K562 (cell line): Measurements from ENCODE around the gene ZNF628. TPM values are rescaled to one million over a fixed set of nuclear protein-coding genes. Genes with fewer than 3 reads are reported as not detected.

ENCODE experiments used
- BRD9 ChIP-seq: fragments of 450-650 bp; IDR thresholded peaks from 2 replicates; pipeline ENCODE4 v1.6.1; 2018; ENCODE audit warnings: low read depth; ENCODE audit not compliant: partially characterized antibody
- CC2D1A ChIP-seq: fragments of 450-650 bp; IDR thresholded peaks from 2 replicates; pipeline ENCODE4 v1.6.1; 2017; ENCODE audit warnings: mild to moderate bottlenecking
- CEBPG ChIP-seq, 3 experiments: fragments of 200-800 bp in 1 of 3; sonication (Bioruptor generic) in 1 of 3; sonication (generic) in 1 of 3; formaldehyde crosslinking in 1 of 3; IDR thresholded peaks in 2 of 3; conservative IDR thresholded peaks in 1 of 3; 2 replicates each; pipeline versions ENCODE4 v1.6.1 to v1.8.0; 2016 to 2022; ENCODE audit warnings: missing compliant biosample characterization in 2 of 3, missing genetic modification characterization in 2 of 3, mild to moderate bottlenecking in 1 of 3, missing genetic modification reagents in 1 of 3
- DPF2 ChIP-seq: fragments of 450-650 bp; IDR thresholded peaks from 2 replicates; pipeline ENCODE4 v1.6.1; 2016
- ESRRA ChIP-seq: fragments of 450-650 bp; IDR thresholded peaks from 2 replicates; pipeline ENCODE4 v1.6.1; 2014; ENCODE audit warnings: low read depth, mild to moderate bottlenecking, moderate library complexity, borderline replicate concordance
- NFATC3 ChIP-seq: fragments of 450-650 bp; IDR thresholded peaks from 2 replicates; pipeline ENCODE4 v1.6.1; 2017; ENCODE audit warnings: mild to moderate bottlenecking
- PML ChIP-seq: IDR thresholded peaks from 2 replicates; pipeline ENCODE4 v1.6.1; 2012; ENCODE audit warnings: low read length, inconsistent platforms
- ZNF174 ChIP-seq: fragments of 250-450 bp; sonication (Bioruptor Pico); IDR thresholded peaks from 2 replicates; pipeline ENCODE4 v1.4.0; 2020; ENCODE audit warnings: mild to moderate bottlenecking
- ZNF75A ChIP-seq: fragments of 450-650 bp; formaldehyde crosslinking; IDR thresholded peaks from 2 replicates; pipeline ENCODE4 v1.4.0; 2020; ENCODE audit warnings: mild to moderate bottlenecking
- polyA plus RNA-seq, 8 experiments: library from polyadenylated mRNA; depleted of rRNA in 4 of 8; stranded (reverse) in 5 of 8; unstranded in 3 of 8; fragments of >200 nt; fragmentation: Nextera tagmentation in 2 of 8; fragmentation: Illumina TruSeq in 1 of 8; extraction: Ambion mirVana in 2 of 8; extraction: Trizol in 1 of 8; gene quantifications; 2 replicates each; pipeline versions ENCODE4 v1.2.1 to v1.2.3, GENCODE V29; 2011 to 2014; ENCODE audit warnings: inconsistent platforms in 1 of 8, missing spikeins in 1 of 8
- total RNA-seq, 7 experiments: library from RNA; depleted of rRNA in 6 of 7; stranded (reverse); fragments of >200 nt in 6 of 7; fragmentation: Illumina TruSeq in 2 of 7; extraction: Trizol in 2 of 7; gene quantifications; 2 replicates each; pipeline versions ENCODE4 v1.2.1 to v1.2.3, GENCODE V29; 2011 to 2021; ENCODE audit warnings: low replicate concordance in 1 of 7
- TF ChIP-seq, protein P1 (sequence below): IDR thresholded peaks from 2 replicates; pipeline ENCODE4 v1.6.1; 2011; ENCODE audit not compliant: insufficient read length; ENCODE audit errors: extremely low read depth
- TF ChIP-seq, protein P2 (sequence below): sonication (generic); formaldehyde crosslinking; IDR thresholded peaks from 2 replicates; pipeline ENCODE4 v1.8.0; 2023; ENCODE audit warnings: mild to moderate bottlenecking, missing genetic modification reagents
- TF ChIP-seq, protein P3 (sequence below): IDR thresholded peaks from 3 replicates; pipeline ENCODE4 v1.6.1; 2011; ENCODE audit warnings: borderline replicate concordance, mild to moderate bottlenecking; ENCODE audit not compliant: insufficient read length, insufficient read depth
- TF ChIP-seq, protein P4 (sequence below): fragments of 450-650 bp; conservative IDR thresholded peaks from 2 replicates; pipeline ENCODE4 v1.6.1; 2016; ENCODE audit warnings: missing genetic modification characterization, low read depth, mild to moderate bottlenecking, missing compliant biosample characterization, moderate library complexity

ZNF628 gene
- total and polyA plus RNA-seq, 9 of the 15 experiments (the other 6 are each of a cell fraction or from before 2014, with no cell fraction given) = 0.13 to 13.6 (median 2.2) TPM; not detected in 3

DNA sequence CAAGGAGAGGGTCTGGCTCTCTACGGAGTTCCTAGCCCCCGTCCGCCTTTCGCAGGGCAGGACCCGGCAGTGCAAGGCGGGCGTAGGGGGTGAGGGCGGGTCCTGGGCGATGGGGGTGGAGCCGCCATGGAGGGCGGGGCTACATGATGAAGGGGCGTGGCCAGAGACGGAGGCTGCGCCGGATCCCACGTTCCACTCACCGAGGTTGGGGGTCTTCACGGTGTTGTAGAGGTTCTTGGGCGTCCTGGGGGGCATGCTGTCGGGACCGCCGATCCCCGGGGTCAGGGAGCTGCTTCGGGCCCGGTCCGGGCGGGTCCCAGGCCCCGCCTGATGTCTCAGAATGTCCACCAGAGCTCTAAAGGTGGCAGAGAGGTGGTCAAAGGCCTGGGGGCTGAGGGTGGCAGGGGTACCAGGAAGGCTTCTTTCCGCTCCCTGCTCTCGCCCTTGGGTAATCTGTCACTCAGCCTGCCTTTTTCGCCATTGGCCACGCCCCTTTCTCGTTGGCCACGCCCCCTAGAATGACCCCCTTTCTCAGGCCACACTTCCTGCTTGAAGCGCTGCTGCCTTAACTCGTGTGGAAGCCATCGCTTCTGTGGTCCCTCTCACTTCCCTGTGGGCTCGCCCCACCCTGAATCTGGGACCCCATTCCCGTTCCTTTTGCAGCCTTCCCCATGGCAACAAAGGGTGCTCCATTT lies 35.9 kb upstream of the ZNF628 start (continued):
- TF ChIP-seq, protein P1, sequence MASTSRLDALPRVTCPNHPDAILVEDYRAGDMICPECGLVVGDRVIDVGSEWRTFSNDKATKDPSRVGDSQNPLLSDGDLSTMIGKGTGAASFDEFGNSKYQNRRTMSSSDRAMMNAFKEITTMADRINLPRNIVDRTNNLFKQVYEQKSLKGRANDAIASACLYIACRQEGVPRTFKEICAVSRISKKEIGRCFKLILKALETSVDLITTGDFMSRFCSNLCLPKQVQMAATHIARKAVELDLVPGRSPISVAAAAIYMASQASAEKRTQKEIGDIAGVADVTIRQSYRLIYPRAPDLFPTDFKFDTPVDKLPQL = no peak
- TF ChIP-seq, protein P2, sequence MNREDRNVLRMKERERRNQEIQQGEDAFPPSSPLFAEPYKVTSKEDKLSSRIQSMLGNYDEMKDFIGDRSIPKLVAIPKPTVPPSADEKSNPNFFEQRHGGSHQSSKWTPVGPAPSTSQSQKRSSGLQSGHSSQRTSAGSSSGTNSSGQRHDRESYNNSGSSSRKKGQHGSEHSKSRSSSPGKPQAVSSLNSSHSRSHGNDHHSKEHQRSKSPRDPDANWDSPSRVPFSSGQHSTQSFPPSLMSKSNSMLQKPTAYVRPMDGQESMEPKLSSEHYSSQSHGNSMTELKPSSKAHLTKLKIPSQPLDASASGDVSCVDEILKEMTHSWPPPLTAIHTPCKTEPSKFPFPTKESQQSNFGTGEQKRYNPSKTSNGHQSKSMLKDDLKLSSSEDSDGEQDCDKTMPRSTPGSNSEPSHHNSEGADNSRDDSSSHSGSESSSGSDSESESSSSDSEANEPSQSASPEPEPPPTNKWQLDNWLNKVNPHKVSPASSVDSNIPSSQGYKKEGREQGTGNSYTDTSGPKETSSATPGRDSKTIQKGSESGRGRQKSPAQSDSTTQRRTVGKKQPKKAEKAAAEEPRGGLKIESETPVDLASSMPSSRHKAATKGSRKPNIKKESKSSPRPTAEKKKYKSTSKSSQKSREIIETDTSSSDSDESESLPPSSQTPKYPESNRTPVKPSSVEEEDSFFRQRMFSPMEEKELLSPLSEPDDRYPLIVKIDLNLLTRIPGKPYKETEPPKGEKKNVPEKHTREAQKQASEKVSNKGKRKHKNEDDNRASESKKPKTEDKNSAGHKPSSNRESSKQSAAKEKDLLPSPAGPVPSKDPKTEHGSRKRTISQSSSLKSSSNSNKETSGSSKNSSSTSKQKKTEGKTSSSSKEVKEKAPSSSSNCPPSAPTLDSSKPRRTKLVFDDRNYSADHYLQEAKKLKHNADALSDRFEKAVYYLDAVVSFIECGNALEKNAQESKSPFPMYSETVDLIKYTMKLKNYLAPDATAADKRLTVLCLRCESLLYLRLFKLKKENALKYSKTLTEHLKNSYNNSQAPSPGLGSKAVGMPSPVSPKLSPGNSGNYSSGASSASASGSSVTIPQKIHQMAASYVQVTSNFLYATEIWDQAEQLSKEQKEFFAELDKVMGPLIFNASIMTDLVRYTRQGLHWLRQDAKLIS (CRISPR knock-in tag) = no peak
- TF ChIP-seq DPF2 (0 out of 2 replicates have a peak, but pooled peaks have one; percentile 35), ESRRA (no peak), BRD9 (no peak), NFATC3 (no peak), CEBPG (CRISPR knock-in tag; IDR thresholded peaks at IDR 0.05) (0 out of 2 replicates have a peak, but pooled peaks have one; percentile 33), CEBPG (tag; conservative IDR thresholded peaks at IDR 0.05 in 1 of 2, IDR thresholded peaks at IDR 0.05 in 1 of 2) (no peak), ZNF174 (CRISPR knock-in tag) (no peak), CC2D1A (no peak), ZNF75A (CRISPR knock-in tag) (no peak), PML (no peak)
- TF ChIP-seq, protein P3, sequence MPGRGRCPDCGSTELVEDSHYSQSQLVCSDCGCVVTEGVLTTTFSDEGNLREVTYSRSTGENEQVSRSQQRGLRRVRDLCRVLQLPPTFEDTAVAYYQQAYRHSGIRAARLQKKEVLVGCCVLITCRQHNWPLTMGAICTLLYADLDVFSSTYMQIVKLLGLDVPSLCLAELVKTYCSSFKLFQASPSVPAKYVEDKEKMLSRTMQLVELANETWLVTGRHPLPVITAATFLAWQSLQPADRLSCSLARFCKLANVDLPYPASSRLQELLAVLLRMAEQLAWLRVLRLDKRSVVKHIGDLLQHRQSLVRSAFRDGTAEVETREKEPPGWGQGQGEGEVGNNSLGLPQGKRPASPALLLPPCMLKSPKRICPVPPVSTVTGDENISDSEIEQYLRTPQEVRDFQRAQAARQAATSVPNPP = no peak
- TF ChIP-seq, protein P4, sequence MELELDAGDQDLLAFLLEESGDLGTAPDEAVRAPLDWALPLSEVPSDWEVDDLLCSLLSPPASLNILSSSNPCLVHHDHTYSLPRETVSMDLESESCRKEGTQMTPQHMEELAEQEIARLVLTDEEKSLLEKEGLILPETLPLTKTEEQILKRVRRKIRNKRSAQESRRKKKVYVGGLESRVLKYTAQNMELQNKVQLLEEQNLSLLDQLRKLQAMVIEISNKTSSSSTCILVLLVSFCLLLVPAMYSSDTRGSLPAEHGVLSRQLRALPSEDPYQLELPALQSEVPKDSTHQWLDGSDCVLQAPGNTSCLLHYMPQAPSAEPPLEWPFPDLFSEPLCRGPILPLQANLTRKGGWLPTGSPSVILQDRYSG (tag) = no peak
- TF ChIP-seq, all 486 proteins: peak for 43
